ENCODE data around the gene C1QTNF5. TPM values are rescaled to one million over a fixed set of nuclear protein-coding genes. Genes with fewer than 3 reads are reported as not detected.
A peak's percentile ranks its signal among the peaks of the same experiment; 100 is the strongest.

C1QTNF5 gene
- total and polyA plus RNA-seq, 2 donors from 2014 or later: 40.4 to 42.8 TPM

GRCh38 chr11:119307974-119308373 is 32.7 kb downstream of the C1QTNF5 start:
- intact Hi-C loops (cut with DNase I): no loop called here
- Histone ChIP-seq H3K4me3 (ENCODE audit: low read length in 3 of 3) (no peak overlapping the region), H3K9me3 (ENCODE audit: control insufficient read depth in 2 of 3, insufficient read depth in 1 of 3, low read length in 3 of 3) (no peaks in the 10 kb centered on the region), H3K9ac (ENCODE audit: low read length in 3 of 3) (no peak overlapping the region), H3K27me3 (ENCODE audit: control insufficient read depth, insufficient read depth, low read length) (no peaks in the 10 kb centered on the region), H3K36me3 (ENCODE audit: control insufficient read depth in 2 of 3, insufficient read depth in 3 of 3, low read length in 3 of 3) (peaks cover 0 to 4% (median 3%) of the 10 kb centered on the region in 3 donors), H3K4me1 (ENCODE audit: control insufficient read depth in 2 of 3, insufficient read depth in 2 of 3, low read depth in 1 of 3, low read length in 3 of 3) (no peaks in the 10 kb centered on the region), H3K27ac (ENCODE audit: low read depth in 2 of 2, low read length in 2 of 2) (no peak overlapping the region)
- no peak for DNase-seq
- no peak for TF ChIP-seq CTCF (IDR thresholded peaks at IDR 0.05; ENCODE audit: borderline replicate concordance, extremely low read depth, insufficient read depth)
- no peak for FAIRE-seq

GRCh38 chr11:119307219-119307618 is 33.5 kb downstream of the C1QTNF5 start:
- H3K36me3 ChIP-seq (ENCODE audit: control insufficient read depth in 2 of 3, insufficient read depth in 3 of 3, low read length in 3 of 3): peaks cover 0 to 4% (median 3%) of the 10 kb centered on the region in 3 donors

GRCh38 chr11:119306373-119306890 is 34.3 kb downstream of the C1QTNF5 start:
- Histone ChIP-seq H3K9ac (ENCODE audit: low read length in 3 of 3) (no peak overlapping the region), H3K9me3 (ENCODE audit: control insufficient read depth in 2 of 3, insufficient read depth in 1 of 3, low read length in 3 of 3) (no peaks in the 10 kb centered on the region), H3K27me3 (ENCODE audit: control insufficient read depth, insufficient read depth, low read length) (no peaks in the 10 kb centered on the region), H3K4me3 (ENCODE audit: low read length in 3 of 3) (no peak overlapping the region), H3K4me1 (ENCODE audit: control insufficient read depth in 2 of 3, insufficient read depth in 2 of 3, low read depth in 1 of 3, low read length in 3 of 3) (no peaks in the 10 kb centered on the region), H3K36me3 (ENCODE audit: control insufficient read depth in 2 of 3, insufficient read depth in 3 of 3, low read length in 3 of 3) (peaks cover 1 to 5% (median 4%) of the 10 kb centered on the region in 3 donors), H3K27ac (ENCODE audit: low read depth in 2 of 2, low read length in 2 of 2) (no peak overlapping the region)
- no peak for TF ChIP-seq CTCF (IDR thresholded peaks at IDR 0.05; ENCODE audit: borderline replicate concordance, extremely low read depth, insufficient read depth)
- FAIRE-seq (no peak), DNase-seq (no peak)
- intact Hi-C loops (cut with DNase I): no loop called here

More at GRCh38 chr11:119307219-119307618, 33.5 kb downstream of the C1QTNF5 start:
- FAIRE-seq (no peak), DNase-seq (peak in 1 of 5 donors; percentile 24)
- no peak for TF ChIP-seq CTCF (IDR thresholded peaks at IDR 0.05; ENCODE audit: borderline replicate concordance, extremely low read depth, insufficient read depth)
- Histone ChIP-seq H3K27ac (ENCODE audit: low read depth in 2 of 2, low read length in 2 of 2) (no peak overlapping the region), H3K27me3 (ENCODE audit: control insufficient read depth, insufficient read depth, low read length) (no peaks in the 10 kb centered on the region), H3K9ac (ENCODE audit: low read length in 3 of 3) (no peak overlapping the region), H3K4me3 (ENCODE audit: low read length in 3 of 3) (no peak overlapping the region), H3K4me1 (ENCODE audit: control insufficient read depth in 2 of 3, insufficient read depth in 2 of 3, low read depth in 1 of 3, low read length in 3 of 3) (no peaks in the 10 kb centered on the region), H3K9me3 (ENCODE audit: control insufficient read depth in 2 of 3, insufficient read depth in 1 of 3, low read length in 3 of 3) (no peaks in the 10 kb centered on the region)
- intact Hi-C loops (cut with DNase I): no loop called here
